ENCODE data around the gene ATP5ME. TPM values are rescaled to one million over a fixed set of nuclear protein-coding genes. Genes with fewer than 3 reads are reported as not detected.
"Not testable (repeated sequence)": the region's sequence is repeated elsewhere in the genome, so short reads cannot be mapped to it uniquely, and the experiment has no call there.

Gene ATP5ME
- total and polyA plus RNA-seq, 5 experiments from 2014 or later = 146 to 468 (median 420) TPM

DNA sequence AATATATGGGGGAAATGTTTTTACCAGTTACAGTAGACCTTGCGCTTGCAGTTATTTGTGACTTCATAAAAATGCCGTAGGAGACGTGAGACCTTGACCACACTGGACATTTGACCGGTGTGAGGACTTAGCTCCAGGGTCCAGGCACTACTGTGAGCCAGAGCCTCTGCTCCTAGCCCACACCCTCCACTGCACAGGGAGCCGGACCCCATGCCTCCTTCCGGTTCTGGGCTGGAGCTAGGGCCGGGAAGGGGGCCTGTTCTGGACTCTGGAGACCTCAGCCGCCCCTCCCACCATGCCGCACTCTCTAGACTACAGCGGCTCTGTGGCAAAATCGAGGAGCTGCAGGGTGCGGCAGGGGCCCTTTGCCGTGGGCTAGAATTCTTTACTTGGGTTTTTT is 36.8 kb upstream of the ATP5ME start:
- POLR2A ChIA-PET = no interaction called here
- peaks cover 15 to 43% (median 36%) of the 10 kb centered on the region in 4 donors for H3K4me1 Mint-ChIP-seq
- no peaks in the 10 kb centered on the region for H3K27me3 Mint-ChIP-seq
- H3K27ac Mint-ChIP-seq = no peak overlapping the region
- peak in 1 of 10 donors; percentile 26 for DNase-seq
- H3K36me3 Mint-ChIP-seq = peaks cover 0 to 5% (median 0%) of the 10 kb centered on the region in 3 donors
- H3K4me3 Mint-ChIP-seq = no peak overlapping the region
- H3K9me3 Mint-ChIP-seq = no peaks in the 10 kb centered on the region
- ATAC-seq = no peak

DNA sequence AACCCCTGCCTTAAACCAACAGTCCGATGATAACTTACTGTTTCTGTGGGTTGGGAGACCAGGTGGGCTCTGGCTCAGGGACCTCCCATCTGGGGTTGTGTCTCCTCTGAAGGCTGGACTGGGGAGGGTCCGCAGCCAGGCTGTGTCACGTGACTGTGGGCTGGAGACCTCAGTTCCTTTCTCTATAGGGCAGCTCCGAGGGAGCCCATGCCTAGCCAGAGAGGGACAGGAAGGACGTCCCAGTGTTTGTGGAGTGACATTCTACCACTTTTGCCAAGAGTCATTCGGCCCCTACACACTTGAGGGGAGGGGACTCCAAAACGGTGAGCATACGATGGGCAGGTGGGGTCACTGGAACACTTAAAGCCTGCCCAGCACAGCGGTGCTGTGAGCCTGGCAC is 36.0 kb upstream of the ATP5ME start:
- Mint-ChIP-seq H3K9me3 (no peaks in the 10 kb centered on the region), H3K27ac (peak overlapping the region in 2 of 10 donors; percentile 44 to 48), H3K4me3 (peak overlapping the region in 3 of 10 donors; percentile 22 to 64 (median 25)), H3K4me1 (peaks cover 16 to 45% (median 37%) of the 10 kb centered on the region in 4 donors), H3K36me3 (peaks cover 0 to 5% (median 0%) of the 10 kb centered on the region in 3 donors), H3K27me3 (no peaks in the 10 kb centered on the region)
- POLR2A ChIA-PET = no interaction called here
- DNase-seq = peak in 1 of 10 donors; percentile 55
- ATAC-seq = no peak

DNA sequence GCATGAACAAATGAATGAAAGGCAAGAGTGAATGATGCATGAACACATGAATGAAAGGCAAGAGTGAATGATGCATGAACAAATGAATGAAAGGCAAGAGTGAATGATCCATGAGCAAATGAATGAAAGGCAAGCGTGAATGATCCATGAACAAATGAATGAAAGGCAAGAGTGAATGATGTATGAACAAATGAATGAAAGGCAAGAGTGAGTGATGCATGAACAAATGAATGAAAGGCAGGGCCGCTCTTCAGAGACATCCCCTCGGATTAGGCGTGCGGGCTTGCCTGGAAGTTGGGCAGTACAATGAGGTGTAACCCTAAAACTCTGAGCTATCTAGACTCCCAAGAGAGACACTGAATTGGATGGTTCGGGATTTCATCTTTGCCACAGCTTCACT is 35.3 kb upstream of the ATP5ME start:
- peak overlapping the region in 6 of 10 donors; percentile 4 to 64 (median 24) for H3K4me3 Mint-ChIP-seq
- POLR2A ChIA-PET = no interaction called here
- H3K4me1 Mint-ChIP-seq = peaks cover 16 to 39% (median 32%) of the 10 kb centered on the region in 4 donors
- peaks cover 0 to 5% (median 0%) of the 10 kb centered on the region in 3 donors for H3K36me3 Mint-ChIP-seq
- peak overlapping the region in 2 of 10 donors; percentile 34 to 71 for H3K27ac Mint-ChIP-seq
- H3K27me3 Mint-ChIP-seq = no peaks in the 10 kb centered on the region
- peak in 1 of 10 donors; percentile 18 for DNase-seq
- H3K9me3 Mint-ChIP-seq = no peaks in the 10 kb centered on the region
- no peak for ATAC-seq

GRCh38 chr4:708631-708933 is 34.5 kb upstream of the ATP5ME start:
- ATAC-seq (no peak), DNase-seq (peak in 1 of 10 donors; percentile 45)
- peaks cover 16 to 38% (median 30%) of the 10 kb centered on the region in 4 donors for H3K4me1 Mint-ChIP-seq
- H3K4me3 Mint-ChIP-seq = peak overlapping the region in 7 of 10 donors; percentile 21 to 78 (median 41)
- H3K36me3 Mint-ChIP-seq = peaks cover 0 to 5% (median 0%) of the 10 kb centered on the region in 3 donors
- no peaks in the 10 kb centered on the region for H3K9me3 Mint-ChIP-seq
- peak overlapping the region in 4 of 10 donors; percentile 33 to 85 (median 72) for H3K27ac Mint-ChIP-seq
- POLR2A ChIA-PET = no interaction called here
- no peaks in the 10 kb centered on the region for H3K27me3 Mint-ChIP-seq

- no peaks in the 10 kb centered on the region for H3K27me3 Mint-ChIP-seq
- H3K4me1 Mint-ChIP-seq = peaks cover 16 to 38% (median 30%) of the 10 kb centered on the region in 4 donors
- POLR2A ChIA-PET = no interaction called here
- peak overlapping the region in 7 of 10 donors; percentile 25 to 78 (median 47) for H3K4me3 Mint-ChIP-seq
- H3K27ac Mint-ChIP-seq = peak overlapping the region in 5 of 10 donors; percentile 33 to 79 (median 63)
- ATAC-seq = no peak
- peak in 1 of 10 donors; percentile 57 for DNase-seq
- no peaks in the 10 kb centered on the region for H3K9me3 Mint-ChIP-seq
- H3K36me3 Mint-ChIP-seq = peaks cover 0 to 5% (median 0%) of the 10 kb centered on the region in 3 donors
Measured at GRCh38 chr4:707929-708630, 34.0 kb upstream of the ATP5ME start.

DNA sequence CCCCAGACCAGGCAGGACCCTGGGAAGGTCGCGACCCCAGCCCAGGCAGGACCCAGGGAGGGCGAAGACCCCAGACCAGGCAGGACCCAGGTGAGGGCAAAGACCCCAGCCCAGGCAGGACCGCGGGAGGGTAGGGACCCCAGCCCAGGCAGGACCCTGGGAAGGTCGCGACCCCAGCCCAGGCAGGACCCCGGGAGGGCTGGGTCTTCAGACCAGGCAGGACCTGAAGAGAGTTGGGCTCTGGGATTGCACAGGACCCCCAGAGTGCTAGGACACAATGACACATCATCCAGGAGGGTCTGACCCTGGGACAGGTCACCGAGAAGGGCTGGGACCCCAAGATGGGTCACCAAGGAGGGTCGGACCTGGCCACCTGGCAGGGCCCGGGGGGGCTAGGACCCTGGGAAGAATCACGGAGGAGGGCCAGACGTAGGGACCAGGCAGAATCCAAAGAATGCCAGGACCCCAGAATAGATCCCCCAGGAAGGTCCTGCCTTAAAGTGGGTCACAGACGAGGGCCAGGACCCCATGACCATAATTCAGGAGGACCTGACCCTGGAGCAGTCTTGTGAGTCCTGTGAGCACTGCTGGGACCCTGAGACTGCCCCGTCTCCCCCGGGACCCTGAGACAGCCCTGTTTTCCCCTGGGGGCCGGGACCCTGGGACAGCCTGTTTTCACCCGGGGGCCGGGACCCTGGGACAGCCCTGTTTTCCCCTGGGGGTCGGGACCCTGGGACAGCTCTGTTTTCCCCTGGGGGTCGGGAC is 32.9 kb upstream of the ATP5ME start:
- POLR2A ChIA-PET = no interaction called here

DNA sequence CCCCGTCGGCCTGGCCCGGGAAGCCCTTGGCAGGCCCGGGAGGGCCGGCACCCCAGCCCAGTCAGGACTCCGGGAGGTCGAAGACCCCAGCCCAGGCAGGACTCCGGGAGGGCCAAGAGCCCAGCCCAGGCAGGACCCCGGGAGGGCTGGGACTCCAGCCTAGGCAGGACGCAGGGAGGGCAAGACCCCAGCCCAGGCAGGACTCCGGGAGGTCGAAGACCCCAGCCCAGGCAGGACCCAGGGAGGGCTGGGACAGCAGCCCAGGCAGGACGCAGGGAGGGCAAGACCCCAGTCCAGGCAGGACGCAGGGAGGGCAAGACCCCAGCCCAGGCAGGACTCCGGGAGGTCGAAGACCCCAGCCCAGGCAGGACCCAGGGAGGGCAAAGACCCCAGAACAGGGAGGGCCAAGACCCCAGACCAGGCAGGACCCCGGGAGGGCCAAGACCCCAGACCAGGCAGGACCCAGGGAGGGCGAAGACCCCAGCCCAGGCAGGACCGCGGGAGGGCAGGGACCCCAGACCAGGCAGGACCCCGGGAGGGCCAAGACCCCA is 32.1 kb upstream of the ATP5ME start:
- H3K4me1 Mint-ChIP-seq = peaks cover 16 to 38% (median 29%) of the 10 kb centered on the region in 4 donors
- POLR2A ChIA-PET = not testable (repeated sequence)
- H3K4me3 Mint-ChIP-seq = peak overlapping the region in 2 of 10 donors; percentile 16 to 80

More for the DNA sequence above, 32.9 kb upstream of the ATP5ME start:
- ATAC-seq (no peak), DNase-seq (peak in 1 of 10 donors; percentile 61)
- Mint-ChIP-seq H3K9me3 (no peaks in the 10 kb centered on the region), H3K4me1 (peaks cover 16 to 38% (median 29%) of the 10 kb centered on the region in 4 donors), H3K27me3 (no peaks in the 10 kb centered on the region), H3K36me3 (peaks cover 0 to 5% (median 0%) of the 10 kb centered on the region in 3 donors), H3K4me3 (peak overlapping the region in 3 of 10 donors; percentile 41 to 61 (median 55)), H3K27ac (no peak overlapping the region)

GRCh38 chr4:705278-706082 is 31.4 kb upstream of the ATP5ME start, which contains the start of gene PCGF3:
Gene PCGF3 (plus strand): TSS chr4:705832. CDS start chr4:733681, 27,849 bp downstream.
- Mint-ChIP-seq H3K4me3 (peak within 1 kb of the TSS; percentile 55 to 90 (median 81)), H3K36me3 (peaks cover 0 to 5% (median 0%) of the 10 kb centered on the region in 3 donors), H3K27me3 (no peaks in the 10 kb centered on the region), H3K4me1 (peaks cover 16 to 36% (median 27%) of the 10 kb centered on the region in 4 donors), H3K9me3 (no peaks in the 10 kb centered on the region), H3K27ac (peak within 1 kb of the TSS in 9 of 10 donors; percentile 45 to 88 (median 71))
- ATAC-seq = peak; percentile 95
- POLR2A ChIA-PET = no interaction called here
- peak; percentile 85 to 97 (median 93) for DNase-seq

More for the DNA sequence above, 32.1 kb upstream of the ATP5ME start:
- H3K27me3 Mint-ChIP-seq, H3K27ac Mint-ChIP-seq, DNase-seq, H3K9me3 Mint-ChIP-seq, ATAC-seq, H3K36me3 Mint-ChIP-seq: not testable (repeated sequence)

- Mint-ChIP-seq H3K27ac (peak overlapping the region in 4 of 10 donors; percentile 69 to 85 (median 79)), H3K9me3 (no peaks in the 10 kb centered on the region), H3K4me1 (peaks cover 12 to 30% (median 24%) of the 10 kb centered on the region in 4 donors), H3K27me3 (no peaks in the 10 kb centered on the region), H3K36me3 (peaks cover 0 to under 1% (median 0%) of the 10 kb centered on the region in 3 donors), H3K4me3 (peak overlapping the region in 7 of 10 donors; percentile 55 to 90 (median 82))
- DNase-seq (no peak), ATAC-seq (no peak)
- POLR2A ChIA-PET = no interaction called here
Measured at GRCh38 chr4:704971-705277, 30.8 kb upstream of the ATP5ME start.

DNA sequence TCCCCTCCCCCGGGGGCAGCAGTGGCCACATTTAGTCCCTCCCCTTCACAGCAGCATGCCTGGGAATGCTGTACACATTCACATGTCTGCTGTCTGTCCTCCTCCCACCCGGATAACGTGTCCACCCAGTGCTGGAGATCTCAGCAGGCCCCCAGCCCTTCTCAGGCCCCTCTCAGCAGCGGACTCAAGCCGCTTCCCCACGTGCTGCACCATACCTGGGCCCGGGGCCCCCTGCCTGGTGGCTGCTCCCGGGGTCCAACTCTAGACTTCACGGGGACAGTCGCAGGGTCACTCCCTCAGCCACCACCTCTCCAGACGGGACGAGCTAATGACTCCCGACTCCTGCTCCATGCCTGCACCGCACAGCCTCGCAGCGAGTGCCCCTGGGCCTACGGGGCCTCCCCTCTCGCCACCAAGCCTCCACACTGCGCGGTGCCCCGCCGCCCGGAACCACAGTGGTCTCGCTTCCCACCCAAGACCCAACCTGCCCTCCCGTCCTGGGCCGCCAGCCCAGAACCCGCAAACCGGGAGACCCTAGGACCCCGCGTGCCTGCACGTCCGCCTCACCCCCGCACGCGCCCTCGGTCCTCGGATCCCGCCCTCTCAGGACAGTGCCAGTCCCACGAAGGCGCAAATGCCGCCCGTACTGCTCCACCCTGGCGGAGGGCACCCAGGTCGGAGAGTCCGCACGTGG is 30.3 kb upstream of the ATP5ME start:
- ATAC-seq = no peak
- Mint-ChIP-seq H3K36me3 (no peaks in the 10 kb centered on the region), H3K9me3 (no peaks in the 10 kb centered on the region), H3K27ac (no peak overlapping the region), H3K27me3 (no peaks in the 10 kb centered on the region), H3K4me1 (peaks cover 8 to 24% (median 21%) of the 10 kb centered on the region in 4 donors), H3K4me3 (peak overlapping the region in 3 of 10 donors; percentile 7 to 87 (median 80))
- DNase-seq = peak in 1 of 10 donors; percentile 62
- POLR2A ChIA-PET = no interaction called here

DNA sequence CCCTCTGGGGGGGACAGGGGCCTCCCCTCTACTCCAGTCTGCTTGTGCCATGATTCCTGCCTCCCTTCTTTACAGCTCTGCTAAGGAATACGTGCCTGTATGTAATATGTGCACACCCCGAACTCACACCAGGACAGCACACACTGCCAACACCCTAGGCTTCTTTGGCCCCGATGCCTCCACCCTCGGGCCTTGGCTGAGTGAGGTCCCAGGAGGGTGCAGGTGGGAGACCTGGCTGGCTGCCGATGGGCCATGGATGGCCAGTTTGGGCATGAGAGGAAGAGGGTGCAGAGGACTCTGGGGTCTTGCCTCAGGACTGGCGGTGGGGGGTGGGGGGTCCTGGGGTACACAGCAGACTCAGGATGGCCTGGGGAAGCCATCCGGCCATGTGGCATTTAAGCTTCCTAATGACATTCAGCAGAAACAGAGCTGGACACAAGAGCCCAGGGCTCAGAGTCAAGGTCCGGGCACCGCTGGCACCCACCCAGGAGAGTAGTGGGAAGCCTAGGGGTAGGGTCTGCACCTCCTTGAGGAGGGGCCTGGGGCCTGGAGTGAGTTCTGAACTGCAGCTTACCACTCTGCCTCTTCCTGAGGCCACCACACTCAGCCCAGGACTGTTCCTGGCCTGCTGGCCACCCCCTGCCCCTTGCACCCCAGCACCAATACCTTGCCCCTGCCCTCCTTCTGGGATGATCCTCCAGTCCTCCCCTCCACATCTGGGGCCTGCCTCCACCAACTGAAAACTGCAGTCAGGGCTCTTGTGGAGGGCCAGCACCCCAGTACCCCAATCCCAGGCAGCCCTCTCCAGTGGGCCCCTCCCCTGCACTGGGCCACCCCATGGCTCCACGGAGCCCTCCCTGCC is 29.5 kb upstream of the ATP5ME start:
- H3K36me3 Mint-ChIP-seq = no peaks in the 10 kb centered on the region
- ATAC-seq (no peak), DNase-seq (peak in 1 of 10 donors; percentile 54)
- no peak overlapping the region for H3K27ac Mint-ChIP-seq
- no peak overlapping the region for H3K4me3 Mint-ChIP-seq
- H3K9me3 Mint-ChIP-seq = no peaks in the 10 kb centered on the region
- POLR2A ChIA-PET = interaction anchor here (1.1 kb wide), 1 partner anchor 41 kb away, joined by 3 read pairs; no protein-coding TSS in a partner anchor
- peaks cover 4 to 22% (median 14%) of the 10 kb centered on the region in 4 donors for H3K4me1 Mint-ChIP-seq
- no peaks in the 10 kb centered on the region for H3K27me3 Mint-ChIP-seq

All from naive thymus-derived CD8-positive, alpha-beta T cell (primary cell).